Cerebellar nuclear complex (tissue), 1 donor: ENCODE data around the gene SLC35D2.
"Not testable (repeated sequence)": the region's sequence is repeated elsewhere in the genome, so short reads cannot be mapped to it uniquely, and the experiment has no call there.

ENCODE experiments used
- DNase-seq, 2 experiments: peaks; one replicate each; lab custom pipeline; 2025; lab: John Stamatoyannopoulos, UW

The SLC35D2 gene

GRCh38 chr9:96400132-96400910 lies 16.8 kb upstream of the SLC35D2 start:
- DNase-seq = no peak

GRCh38 chr9:96399325-96399633 lies 15.8 kb upstream of the SLC35D2 start:
- no peak for DNase-seq

- DNase-seq = no peak
Observed at GRCh38 chr9:96398582-96399324, 15.2 kb upstream of the SLC35D2 start.

- DNase-seq = no peak
Observed at GRCh38 chr9:96395964-96396363, 12.5 kb upstream of the SLC35D2 start.

GRCh38 chr9:96394832-96395496 lies 11.5 kb upstream of the SLC35D2 start:
- DNase-seq = no peak

- DNase-seq = no peak
Observed at GRCh38 chr9:96392263-96392662, 8.8 kb upstream of the SLC35D2 start.

GRCh38 chr9:96391021-96391765 lies 7.7 kb upstream of the SLC35D2 start:
- DNase-seq = no peak

GRCh38 chr9:96388144-96388543 lies 4.6 kb upstream of the SLC35D2 start:
- no peak for DNase-seq

GRCh38 chr9:96386157-96386556 lies 2.6 kb upstream of the SLC35D2 start:
- no peak for DNase-seq

GRCh38 chr9:96382839-96383164 lies 709 bp downstream of the SLC35D2 start:
- no peak for DNase-seq

- DNase-seq = no peak
Observed at GRCh38 chr9:96382175-96382574, 1.3 kb downstream of the SLC35D2 start.

- DNase-seq = no peak
Observed at GRCh38 chr9:96381696-96382095, 1.8 kb downstream of the SLC35D2 start.

- DNase-seq = no peak
Observed at GRCh38 chr9:96381125-96381524, 2.4 kb downstream of the SLC35D2 start.

GRCh38 chr9:96379461-96379860 lies 4.0 kb downstream of the SLC35D2 start:
- DNase-seq = no peak

GRCh38 chr9:96378187-96378586 lies 5.3 kb downstream of the SLC35D2 start:
- DNase-seq = no peak

- DNase-seq = no peak
Observed at GRCh38 chr9:96376891-96377874, 6.3 kb downstream of the SLC35D2 start.

GRCh38 chr9:96375507-96375906 lies 8.0 kb downstream of the SLC35D2 start:
- not testable (repeated sequence) for DNase-seq

- no peak for DNase-seq
Observed at GRCh38 chr9:96367943-96368342, 15.6 kb downstream of the SLC35D2 start.

- DNase-seq = no peak
Observed at GRCh38 chr9:96363175-96363967, 20.1 kb downstream of the SLC35D2 start.

- DNase-seq = not testable (repeated sequence)
Observed at GRCh38 chr9:96362119-96362518, 21.4 kb downstream of the SLC35D2 start.
